GM18858 (cell line): ENCODE results near the gene DCHS1.

Experiments
- ATAC-seq: cut with Tn5 transposase; IDR thresholded peaks from one replicate; pipeline ENCODE4 v1.9.1; 2021; ENCODE audit not compliant: unreplicated experiment

DCHS1 gene

DNA sequence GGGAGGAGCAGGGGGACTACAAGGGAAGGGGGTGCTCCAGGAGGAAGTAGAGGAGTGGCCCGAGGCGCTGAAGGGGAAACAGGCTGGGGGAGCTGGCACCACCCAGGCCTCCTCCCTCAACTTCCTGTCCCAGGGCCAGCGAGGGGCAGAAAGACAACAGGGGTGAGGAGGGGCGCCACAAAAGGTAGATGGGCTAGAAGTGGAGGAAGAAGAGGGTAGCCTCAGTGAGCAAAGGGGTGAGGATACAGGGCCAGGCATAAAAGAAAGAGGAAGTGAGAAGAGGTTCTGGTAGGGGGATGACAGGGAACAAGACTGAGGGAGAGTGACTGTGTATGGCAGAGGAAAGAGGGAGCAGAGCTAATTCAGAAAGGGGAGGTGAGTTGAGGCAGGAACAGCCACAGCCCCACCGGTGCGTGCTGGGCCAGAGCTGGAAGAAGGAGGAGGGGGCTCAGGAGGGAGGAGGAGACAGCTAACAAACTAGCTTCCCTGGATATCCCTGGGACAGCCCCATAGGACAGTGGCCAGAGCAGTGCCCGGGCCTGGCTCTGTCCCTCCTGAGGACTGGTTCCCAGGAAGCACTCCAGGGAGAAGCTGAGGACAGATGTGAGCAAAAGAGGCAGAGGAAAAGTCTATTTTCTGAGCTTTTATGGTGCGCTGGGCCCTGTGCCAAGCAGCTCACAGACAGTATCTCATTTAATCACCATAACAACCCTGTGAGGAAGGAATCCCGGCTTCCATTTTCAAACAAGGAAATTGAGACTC is 8.5 kb downstream of the DCHS1 start:
- peak; percentile 92 for ATAC-seq

DNA sequence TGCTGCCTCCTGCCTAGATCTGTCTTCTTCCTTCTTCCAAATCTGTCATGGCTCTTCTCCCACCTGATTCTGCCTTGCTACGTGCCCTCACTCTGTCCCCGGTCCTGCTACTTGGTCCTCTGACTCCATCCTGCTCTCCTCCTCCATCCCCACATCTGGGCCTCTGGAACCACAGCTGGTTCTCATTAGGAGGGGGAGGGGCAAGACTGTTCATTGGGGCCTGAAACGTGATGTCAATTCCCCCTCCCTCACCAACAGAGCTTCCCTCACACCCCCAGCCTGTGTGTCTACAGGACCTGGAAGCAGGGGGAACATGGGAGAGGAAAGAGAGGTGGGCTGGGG is 9.1 kb downstream of the DCHS1 start:
- ATAC-seq, result no peak

DNA sequence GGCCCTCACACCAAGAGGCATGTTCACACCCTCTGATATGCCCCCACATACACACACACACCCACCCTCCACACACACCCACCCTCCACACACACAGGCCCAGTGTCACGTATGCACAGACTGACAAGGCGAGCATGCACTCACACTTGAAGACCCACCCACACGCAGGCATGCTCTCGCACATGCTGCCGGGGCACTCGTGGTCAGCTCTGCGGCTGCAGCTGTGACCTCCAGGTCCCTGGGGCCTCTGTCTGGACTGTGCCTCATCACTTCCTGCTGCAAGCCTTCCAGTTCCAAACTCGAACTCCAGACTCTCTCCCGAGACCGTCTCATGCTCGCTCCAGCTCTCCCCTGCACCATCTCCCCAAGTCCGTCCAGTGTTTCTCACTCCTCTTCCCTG is 9.5 kb downstream of the DCHS1 start:
- ATAC-seq, result no peak

DNA sequence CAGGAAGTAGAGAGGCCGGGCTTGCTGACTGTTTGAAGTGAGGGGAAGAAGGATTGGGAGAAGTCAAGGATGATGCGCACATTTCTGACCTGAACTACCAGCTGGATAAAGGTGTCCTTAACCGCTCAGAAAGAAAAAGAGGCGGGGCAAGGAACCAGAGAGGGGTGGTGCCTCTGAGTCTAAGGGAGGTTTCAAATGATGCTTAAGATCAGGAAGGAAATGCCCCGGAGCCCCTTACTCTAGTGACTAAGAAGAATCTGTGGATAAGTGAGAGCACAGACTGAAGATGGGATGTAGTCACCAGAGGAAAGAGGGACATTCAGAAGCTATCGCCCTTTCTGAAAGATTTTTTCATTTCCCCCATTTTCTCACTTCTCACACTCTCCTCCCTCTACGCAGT is 12.7 kb downstream of the DCHS1 start:
- no peak for ATAC-seq

DNA sequence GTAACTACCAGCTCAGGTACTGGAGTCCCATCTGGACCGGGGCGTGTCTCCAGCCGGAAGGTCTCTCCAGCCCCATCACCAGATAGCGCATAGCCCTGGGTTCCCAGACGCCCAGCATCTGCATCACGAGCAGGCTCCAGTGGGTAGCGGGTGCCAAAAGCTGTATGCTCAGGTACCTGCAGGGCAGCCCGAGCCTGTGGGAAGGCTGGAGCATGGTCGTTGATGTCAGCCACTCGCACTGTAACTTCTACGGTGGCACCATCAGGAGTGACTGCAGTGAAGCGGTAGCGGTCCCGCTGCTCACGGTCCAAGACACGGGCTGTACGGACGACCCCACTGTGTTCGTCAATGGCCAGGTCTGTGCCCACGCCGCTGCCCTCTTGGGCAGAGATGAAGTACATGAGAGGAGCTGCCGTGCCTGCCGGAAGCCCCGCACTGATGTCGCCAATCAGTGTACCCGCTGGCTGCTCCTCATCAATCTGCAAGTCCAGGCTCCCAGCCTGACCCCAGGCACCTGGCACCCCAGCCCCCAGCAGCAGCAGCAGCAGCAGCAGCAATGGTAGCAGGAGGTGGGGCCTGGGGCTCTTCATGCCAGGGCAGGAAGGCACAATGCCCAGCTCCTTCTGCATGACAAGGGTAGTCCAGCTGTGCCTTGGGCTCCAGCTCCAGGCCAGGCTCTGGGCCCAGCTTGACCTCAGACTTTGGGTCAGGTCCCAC is 14.5 kb downstream of the DCHS1 start:
- no peak for ATAC-seq

DNA sequence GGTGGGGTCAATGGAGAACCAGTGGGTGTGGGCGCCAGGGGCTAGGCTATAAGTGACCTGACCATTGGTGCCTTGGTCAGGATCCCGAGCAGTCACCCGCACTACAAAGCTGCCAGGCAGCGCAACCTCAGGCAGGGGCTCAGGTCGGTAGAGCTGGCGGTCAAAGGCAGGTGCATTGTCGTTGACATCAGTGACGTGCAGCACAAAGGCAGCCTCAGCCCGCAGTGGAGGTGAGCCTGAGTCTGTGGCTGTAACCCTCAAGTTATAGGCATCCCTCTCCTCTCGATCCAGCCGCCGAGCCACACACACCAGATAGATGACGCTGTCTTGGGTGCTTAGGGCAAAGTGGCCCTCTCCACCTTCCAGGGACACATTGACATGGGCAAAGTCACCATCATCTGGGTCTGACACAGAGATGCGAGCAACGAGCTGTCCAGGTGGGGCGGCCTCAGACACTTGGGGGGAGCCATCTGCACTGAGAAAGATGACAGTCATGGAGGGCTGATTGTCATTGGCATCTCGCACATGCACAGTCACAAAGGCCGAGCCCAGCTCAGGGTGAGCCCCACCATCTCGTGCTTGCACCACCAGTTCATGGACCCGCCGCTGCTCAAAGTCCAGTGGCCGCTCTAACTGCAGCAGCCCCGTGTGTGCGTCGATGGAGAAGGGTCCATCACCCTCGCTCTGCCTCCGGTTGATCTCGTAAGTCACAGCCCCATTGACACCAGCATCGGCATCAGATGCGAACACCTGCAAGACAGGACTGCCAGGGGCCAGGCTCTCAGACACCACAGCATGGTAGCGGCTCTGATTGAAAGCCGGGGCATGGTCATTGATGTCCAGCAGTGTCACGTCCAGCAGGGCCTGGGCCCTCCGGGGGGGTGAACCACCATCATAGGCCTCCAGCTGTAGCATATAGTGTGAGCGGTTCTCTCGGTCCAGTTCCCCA is 15.3 kb downstream of the DCHS1 start:
- ATAC-seq, result no peak

DNA sequence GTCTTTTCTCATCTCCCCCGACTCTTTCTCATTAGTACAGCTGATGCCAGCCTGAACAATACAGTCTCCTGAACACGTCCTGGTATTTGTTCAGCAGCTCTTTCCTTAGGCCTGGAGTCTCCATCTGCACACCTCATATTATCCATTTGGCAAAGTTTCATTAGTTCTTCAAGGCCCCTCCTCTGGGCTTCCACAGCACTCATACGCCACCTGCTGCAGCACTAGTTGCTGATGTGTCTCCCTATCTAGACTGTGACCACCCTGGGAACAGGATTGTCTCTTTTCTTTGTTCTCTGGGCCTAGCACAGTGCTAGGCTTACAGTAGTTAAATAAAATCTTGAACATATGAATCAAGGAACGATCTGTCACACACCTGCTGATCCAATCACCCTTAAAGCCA is 17.2 kb downstream of the DCHS1 start:
- no peak for ATAC-seq

DNA sequence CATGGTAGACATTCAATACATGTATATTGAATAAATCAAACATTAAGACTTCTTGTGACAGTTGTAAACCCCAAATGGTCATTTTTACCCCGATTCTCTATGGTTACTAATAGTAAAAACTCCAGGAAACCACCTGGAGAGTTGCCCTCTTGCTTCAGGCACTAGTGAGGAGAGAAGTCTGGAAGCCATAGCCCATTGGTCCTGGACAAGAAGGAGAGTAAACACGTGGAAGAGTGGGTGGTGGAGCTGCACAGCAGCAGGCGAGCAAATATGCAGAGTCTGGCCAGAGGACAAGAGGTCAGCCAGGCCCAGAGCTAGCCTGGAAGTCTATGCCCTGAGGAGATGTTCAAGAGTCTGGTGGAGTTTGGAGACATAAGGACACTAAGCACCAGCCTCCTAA is 17.7 kb downstream of the DCHS1 start:
- no peak for ATAC-seq

DNA sequence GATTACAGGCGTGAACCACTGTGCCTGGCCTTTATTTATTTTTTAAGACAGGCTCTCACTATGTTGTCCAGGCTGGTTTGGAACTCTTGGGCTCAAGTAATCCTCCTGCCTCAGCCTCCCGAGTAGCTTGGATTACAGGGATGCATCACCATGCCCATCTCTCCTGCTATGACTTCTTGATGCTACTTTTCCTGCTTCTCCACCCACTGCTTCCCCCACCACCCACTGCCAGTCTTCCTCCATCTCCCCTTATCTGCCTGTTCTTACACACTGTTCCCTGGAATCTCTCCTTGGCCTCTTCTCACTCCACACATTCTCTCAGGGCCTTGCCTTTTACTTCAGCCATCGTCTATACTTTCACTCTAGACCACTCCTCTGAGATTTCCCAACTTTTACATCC is 19.1 kb downstream of the DCHS1 start:
- no peak for ATAC-seq

DNA sequence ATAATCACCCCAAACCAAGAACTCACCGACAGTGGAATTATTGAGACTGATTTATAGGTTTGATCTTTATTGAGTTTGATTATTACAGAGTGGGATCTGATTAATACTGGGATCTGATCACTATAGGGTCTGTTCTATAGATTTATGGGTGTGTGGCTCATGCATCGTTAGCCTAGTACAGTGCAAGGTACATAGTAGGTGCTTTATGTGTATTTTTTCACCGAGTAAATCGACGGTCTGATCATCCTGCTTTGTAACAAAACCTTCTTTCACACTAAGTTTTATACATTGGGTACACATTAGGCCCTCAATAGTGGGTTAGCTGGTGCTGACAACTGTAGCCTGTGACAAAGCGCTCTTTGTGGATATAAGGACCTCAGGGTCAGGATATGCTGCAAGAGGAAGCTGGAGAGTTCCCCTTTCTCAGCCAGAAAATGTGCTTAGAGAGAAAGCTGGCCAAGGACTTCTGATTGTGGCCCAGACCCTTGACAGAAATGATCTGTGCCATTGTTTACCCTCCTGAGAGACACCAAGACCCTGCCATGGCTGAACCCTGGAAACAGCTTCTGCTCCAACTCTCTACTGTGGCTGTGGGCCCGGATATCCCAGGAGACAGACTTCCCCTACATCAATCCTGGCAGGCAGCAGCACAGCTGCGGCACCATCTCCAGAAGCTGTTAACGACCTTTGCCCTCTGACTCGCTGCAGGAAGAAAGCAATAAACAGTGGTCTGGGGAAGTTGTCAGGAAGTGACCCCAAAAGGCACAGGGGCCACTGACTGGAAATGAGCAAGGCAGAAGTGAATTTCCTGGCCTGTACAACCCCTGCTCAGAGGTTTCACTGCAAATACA is 20.3 kb downstream of the DCHS1 start:
- no peak for ATAC-seq

DNA sequence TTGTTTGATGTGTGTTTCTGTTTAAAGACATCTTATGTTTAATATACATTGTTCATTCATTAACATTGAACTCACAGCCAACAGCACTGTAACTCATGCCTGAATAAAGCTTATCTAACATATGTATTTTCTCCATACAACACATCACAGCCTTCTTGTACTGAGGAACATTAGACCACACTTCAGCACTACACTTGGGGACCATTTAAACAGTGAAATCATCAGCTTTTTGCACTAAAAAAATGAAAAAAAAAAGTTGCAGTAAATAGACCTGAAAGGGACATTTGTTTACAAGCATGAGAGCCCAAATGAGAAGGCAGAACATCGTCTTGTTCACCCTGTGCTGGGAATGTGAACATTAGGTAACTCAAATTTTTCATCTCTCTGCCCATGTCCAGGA is 21.1 kb downstream of the DCHS1 start:
- ATAC-seq, result no peak

DNA sequence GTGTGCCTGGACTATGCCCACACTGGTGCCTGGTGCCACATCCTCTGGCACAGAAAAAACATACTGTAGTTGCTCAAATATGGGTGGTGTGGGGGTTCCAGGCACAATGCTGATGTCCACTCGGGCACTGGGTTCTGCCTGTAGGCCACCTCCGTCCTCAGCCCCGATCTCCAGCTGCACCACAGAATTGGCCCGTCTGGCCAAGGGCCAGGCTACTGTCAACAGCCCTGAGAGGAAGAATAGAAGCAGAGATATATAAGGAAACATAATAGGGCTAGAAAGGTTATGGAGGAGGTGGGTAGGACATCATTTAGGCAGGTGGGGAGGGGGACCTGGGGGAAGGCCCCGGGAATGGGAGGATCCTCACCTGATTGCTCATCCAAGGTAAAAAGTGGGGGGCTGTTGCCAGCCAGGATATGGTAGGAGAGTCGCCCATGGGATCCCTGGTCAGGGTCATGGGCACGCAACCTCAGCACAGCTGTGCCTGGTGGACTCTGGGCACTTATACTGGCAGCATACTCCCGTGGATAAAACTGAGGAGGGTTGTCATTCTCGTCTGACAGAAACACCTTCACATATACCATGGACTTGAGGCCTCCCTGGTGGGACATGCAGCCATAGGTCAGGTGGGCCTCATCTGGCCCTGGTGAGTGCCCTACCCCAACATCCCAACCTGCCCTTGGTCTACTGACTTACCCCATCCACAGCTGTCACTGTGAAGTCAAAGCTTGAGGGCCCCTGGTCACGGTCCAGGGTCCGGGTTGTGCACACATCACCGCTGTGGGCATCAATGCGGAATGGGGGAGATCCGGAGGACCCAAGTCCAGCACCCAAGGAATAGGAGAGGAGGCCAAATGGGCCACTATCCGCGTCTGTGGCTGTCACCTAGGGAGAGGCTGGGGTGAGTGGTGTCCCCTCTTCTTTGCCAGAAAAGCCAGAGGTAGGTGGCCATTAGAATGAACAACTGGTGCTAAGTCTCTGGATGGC is 21.9 kb downstream of the DCHS1 start:
- ATAC-seq, result no peak

DNA sequence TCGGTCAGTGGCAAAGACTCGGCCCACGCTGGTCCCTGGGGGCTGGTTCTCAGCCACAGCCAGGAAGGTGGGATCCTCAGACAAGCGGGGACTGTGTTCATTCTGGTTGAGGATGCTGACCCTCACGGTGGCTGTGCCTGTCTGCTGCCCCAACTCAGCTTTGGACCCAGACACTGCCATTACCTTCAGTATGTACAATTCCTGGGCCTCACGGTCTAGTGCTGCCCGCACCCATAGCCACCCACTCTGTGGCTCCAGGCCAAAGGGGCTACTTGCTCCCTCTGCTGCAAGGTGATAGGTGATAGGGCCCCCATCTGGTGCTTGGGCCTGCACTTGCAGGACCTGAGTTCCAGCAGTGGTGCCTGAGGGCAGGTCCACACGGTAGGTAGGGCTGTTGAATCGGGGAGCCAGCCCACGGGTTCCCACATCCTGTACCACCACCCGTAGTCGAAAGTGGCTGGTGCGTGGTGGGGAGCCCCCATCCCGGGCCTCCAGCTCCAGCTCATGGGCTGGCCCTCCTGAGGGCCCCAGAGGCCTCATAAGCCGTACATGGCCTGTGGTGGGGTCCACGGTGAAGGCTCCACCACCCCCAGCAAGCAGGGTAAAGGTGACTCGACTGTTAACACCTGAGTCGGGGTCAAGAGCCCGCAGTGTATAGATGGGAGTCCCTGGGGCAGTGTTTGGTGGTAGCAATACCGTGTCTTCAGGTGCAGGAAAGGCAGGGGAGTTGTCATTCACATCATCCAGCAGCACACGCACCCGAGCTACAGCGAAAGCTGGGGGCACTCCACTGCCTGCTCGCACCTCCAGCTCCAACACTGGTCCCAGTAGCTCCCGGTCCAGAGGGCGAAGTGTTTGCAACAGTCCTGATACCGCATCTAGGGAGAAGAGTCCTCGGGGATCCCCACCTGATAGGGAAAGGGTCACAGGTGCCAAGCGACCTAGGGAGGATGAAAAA is 23.2 kb downstream of the DCHS1 start:
- no peak for ATAC-seq

DNA sequence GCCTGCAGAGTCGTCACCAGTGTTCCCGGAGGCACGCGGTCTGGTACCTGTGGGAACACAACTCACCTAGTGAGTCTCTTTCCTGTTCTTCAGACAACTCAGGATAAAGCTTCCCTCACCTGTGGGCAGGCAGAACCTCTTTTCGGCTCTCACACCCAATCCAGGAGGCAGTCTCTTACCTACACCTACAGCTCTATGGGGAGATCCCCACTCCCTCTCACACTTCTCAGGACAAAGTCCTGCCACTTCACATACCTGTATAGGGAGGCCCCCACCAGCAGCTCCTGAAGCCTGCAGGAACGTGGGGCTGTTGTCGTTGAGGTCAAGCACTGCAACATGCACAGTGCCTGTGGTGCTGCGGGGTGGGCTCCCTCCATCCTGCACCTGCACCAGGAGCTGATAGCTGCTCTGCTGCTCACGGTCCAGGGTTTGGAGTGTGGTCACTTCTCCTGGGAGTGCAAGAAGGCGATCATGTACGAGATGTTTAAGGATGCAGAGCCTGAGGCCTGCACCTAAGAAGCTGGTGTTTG is 24.2 kb downstream of the DCHS1 start:
- ATAC-seq, result no peak

DNA sequence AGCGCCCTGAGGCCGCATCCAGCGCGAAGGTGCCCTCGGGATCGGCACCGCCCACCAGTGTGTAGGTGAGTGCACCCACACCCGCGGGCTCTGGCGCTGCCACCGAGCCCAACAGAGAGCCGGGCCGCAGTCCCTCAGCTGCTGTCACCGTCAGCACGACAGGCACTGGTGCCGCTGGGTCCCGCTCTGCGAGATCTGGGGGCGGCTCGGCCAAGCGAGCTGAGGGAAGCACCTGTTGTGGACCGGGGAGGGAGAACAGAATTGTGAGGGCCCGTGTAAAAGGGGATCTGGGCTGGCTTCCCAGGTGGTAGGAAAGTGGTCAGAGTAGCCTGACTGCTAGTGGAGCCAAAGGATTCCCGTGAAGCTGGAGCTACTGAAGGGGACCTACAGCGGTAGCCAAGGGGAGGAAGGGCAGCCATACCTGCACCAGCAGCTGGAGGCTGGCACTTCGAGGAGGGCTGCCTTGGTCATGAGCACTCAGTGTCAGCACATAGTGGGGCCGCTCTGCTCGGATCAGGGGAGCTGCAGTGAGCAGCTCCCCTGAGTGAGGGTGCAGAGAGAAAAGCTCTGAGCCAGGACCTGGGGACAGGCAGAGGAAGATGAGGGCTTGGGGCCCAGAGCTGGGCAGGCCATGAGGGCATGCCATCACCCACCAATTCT is 24.8 kb downstream of the DCHS1 start:
- no peak for ATAC-seq

DNA sequence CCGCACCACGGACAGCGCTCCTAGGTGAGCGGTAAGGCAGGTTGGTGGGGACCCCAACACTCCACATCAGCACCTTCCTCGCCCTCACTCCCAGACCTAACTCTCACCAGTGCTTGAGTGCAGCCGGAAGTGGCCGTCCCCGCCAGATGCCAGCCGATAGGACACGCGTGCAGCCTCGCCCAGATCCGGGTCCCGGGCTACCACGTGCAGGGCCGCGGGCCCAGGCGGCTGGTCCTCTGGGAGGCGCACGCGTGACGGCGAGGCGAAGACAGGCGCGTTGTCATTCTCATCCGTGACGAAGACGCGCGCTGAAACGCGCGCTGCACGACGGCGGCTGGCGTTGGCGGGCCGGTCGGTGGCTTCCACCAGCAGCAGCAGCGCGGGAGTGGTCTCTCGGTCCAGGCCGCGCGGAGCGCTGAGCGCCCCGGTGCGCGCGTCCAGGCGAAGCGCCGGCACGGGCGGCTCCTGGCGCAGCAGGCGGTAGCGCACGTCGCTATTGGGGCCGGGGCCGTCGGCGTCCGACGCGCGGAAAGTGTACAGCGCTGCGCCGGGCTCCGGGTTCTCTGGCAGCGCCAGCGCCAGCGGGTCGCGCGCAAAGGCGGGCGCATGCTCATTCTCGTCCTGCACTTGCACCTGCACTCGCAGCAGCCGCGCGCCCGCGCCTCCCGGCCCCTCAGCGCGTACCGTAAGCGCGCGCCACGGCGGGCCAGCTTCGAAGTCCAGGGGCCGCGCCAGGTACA is 25.5 kb downstream of the DCHS1 start:
- no peak for ATAC-seq

DNA sequence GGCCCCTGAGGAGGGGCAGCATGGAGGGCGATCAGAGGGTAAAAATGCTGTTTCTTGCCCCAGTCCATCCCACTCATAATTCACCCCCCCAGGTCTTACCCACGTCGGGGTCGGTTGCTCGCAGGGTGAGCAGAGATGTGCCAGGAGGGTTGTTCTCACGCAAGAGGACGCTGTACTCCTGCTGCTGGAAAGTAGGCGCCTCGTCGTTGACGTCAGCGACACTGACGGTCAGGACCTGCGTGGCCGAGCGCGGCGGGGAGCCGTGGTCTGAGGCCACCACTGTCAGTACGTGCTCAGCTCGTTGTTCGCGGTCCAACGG is 26.1 kb downstream of the DCHS1 start:
- no peak for ATAC-seq
